NCI-H345 (cell line): ENCODE data around the gene CHRNA1.
"Not testable (repeated sequence)": the region's sequence is repeated elsewhere in the genome, so short reads cannot be mapped to it uniquely, and the experiment has no call there.

Experiments used
- DNase-seq: peaks from one replicate; lab custom pipeline; 2025; lab: John Stamatoyannopoulos, UW

The CHRNA1 gene

GRCh38 chr2:174716785-174717184 lies 47.5 kb downstream of the CHRNA1 start:
- DNase-seq, result no peak

GRCh38 chr2:174713686-174714085 lies 50.6 kb downstream of the CHRNA1 start:
- no peak for DNase-seq

GRCh38 chr2:174711206-174711605 lies 53.1 kb downstream of the CHRNA1 start:
- no peak for DNase-seq

GRCh38 chr2:174709416-174710004 lies 54.8 kb downstream of the CHRNA1 start:
- DNase-seq, result not testable (repeated sequence)

GRCh38 chr2:174708713-174709112 lies 55.6 kb downstream of the CHRNA1 start:
- DNase-seq, result no peak

GRCh38 chr2:174705321-174705720 lies 59.0 kb downstream of the CHRNA1 start:
- DNase-seq, result no peak

- no peak for DNase-seq
These were observed 59.6 kb downstream of the CHRNA1 start for GRCh38 chr2:174704642-174705041.

- no peak for DNase-seq
These were observed 60.2 kb downstream of the CHRNA1 start for GRCh38 chr2:174704061-174704460.

- no peak for DNase-seq
These were observed 60.8 kb downstream of the CHRNA1 start for GRCh38 chr2:174703430-174703829.

- no peak for DNase-seq
These were observed 61.7 kb downstream of the CHRNA1 start for GRCh38 chr2:174702541-174702940.

GRCh38 chr2:174699993-174700766 lies 64.1 kb downstream of the CHRNA1 start:
- DNase-seq, result peak; percentile 36
